Measurements from ENCODE around the gene WDR47. TPM values are rescaled to one million over a fixed set of nuclear protein-coding genes. Genes with fewer than 3 reads are reported as not detected.

WDR47 gene
- total RNA-seq, 1 experiment from 2014 or later = 3.6 TPM

- H3K4me1 ChIP-seq = no peaks in the 10 kb centered on the region
- no TSS peak for BruUV-seq (replicated peaks)
These were observed 78.7 kb downstream of the WDR47 start, which contains the start of gene CLCC1 for GRCh38 chr1:108963052-108963686. Gene CLCC1, minus strand, starts transcription at chr1:108963484. Its CDS starts 13,047 bp downstream, at chr1:108950437.

DNA sequence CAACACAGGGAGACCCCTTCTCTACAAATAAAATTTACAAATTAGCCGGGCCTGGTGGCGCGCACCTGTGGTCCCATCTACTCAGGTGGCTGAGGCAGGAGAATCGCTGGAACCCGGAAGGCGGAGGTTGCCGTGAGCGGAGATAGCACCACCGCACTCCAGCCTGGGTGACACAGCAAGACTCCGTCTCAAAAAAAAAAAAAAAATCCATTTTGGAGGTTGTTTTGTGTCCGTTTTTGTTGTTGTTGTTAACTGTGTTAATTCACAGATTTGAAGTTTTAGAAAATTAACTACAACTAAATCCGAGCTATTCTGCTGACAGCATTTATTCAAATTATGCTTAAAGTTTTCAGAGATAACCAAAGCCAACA is 79.2 kb downstream of the WDR47 start:
- BruUV-seq (replicated peaks) = TSS peak; percentile 52
- ChIA-PET CTCF (interaction anchor here (0.7 kb wide), 1 partner anchor 146 kb away, joined by 3 read pairs; no protein-coding TSS in a partner anchor), POLR2A (no interaction called here)
- TF ChIP-seq CTCF (IDR thresholded peaks at IDR 0.05; ENCODE audit: insufficient read depth in 1 of 2, low read depth in 1 of 2, low read length in 1 of 2, severe bottlenecking in 1 of 2, unreplicated experiment in 1 of 2) = no peak
- Mint-ChIP-seq H3K4me1 (ENCODE audit: low read depth, unreplicated experiment) (peaks cover 10% of the 10 kb centered on the region), H3K27me3 (ENCODE audit: insufficient read depth, unreplicated experiment) (no peaks in the 10 kb centered on the region), H3K4me3 (ENCODE audit: unreplicated experiment) (peak overlapping the region; percentile 76), H3K9me3 (ENCODE audit: unreplicated experiment) (no peaks in the 10 kb centered on the region), H3K27ac (ENCODE audit: unreplicated experiment) (peak overlapping the region; percentile 60), H3K36me3 (ENCODE audit: insufficient read depth, unreplicated experiment) (peaks cover 7% of the 10 kb centered on the region)
- Histone ChIP-seq H3K4me1 (no peaks in the 10 kb centered on the region), H3K9me3 (no peaks in the 10 kb centered on the region), H3K36me3 (ENCODE audit: control insufficient read depth, insufficient read depth, low read length) (no peaks in the 10 kb centered on the region), H3K4me3 (ENCODE audit: low read depth, low read length) (peak overlapping the region; percentile 68), H3K27me3 (replicated peaks; ENCODE audit: control insufficient read depth, insufficient read depth, low read length) (no peaks in the 10 kb centered on the region)
- DNase-seq = peak; percentile 42 to 47
- intact Hi-C loops (cut with micrococcal nuclease; ENCODE audit: unreplicated experiment) = no loop called here

More at GRCh38 chr1:108963052-108963686, 78.7 kb downstream of the WDR47 start, which contains the start of gene CLCC1:
- Mint-ChIP-seq H3K4me1 (ENCODE audit: low read depth, unreplicated experiment) (peaks cover 10% of the 10 kb centered on the region), H3K9me3 (ENCODE audit: unreplicated experiment) (no peaks in the 10 kb centered on the region), H3K4me3 (ENCODE audit: unreplicated experiment) (peak within 1 kb of the TSS; percentile 76), H3K27ac (ENCODE audit: unreplicated experiment) (peak within 1 kb of the TSS; percentile 79), H3K36me3 (ENCODE audit: insufficient read depth, unreplicated experiment) (peaks cover 7% of the 10 kb centered on the region), H3K27me3 (ENCODE audit: insufficient read depth, unreplicated experiment) (no peaks in the 10 kb centered on the region)
- CTCF ChIA-PET = interaction anchor here (0.7 kb wide), 2 partner anchors 79 to 146 kb away, joined by 3 read pairs; partner anchors contain the start of gene WDR47
- Histone ChIP-seq H3K36me3 (ENCODE audit: control insufficient read depth, insufficient read depth, low read length) (no peaks in the 10 kb centered on the region), H3K4me3 (ENCODE audit: low read depth, low read length) (peak within 1 kb of the TSS; percentile 68), H3K9me3 (no peaks in the 10 kb centered on the region), H3K27me3 (replicated peaks; ENCODE audit: control insufficient read depth, insufficient read depth, low read length) (no peaks in the 10 kb centered on the region)
- intact Hi-C loops (cut with micrococcal nuclease; ENCODE audit: unreplicated experiment) = no loop called here
- DNase-seq = peak; percentile 89
- POLR2A ChIA-PET = no interaction called here
- TF ChIP-seq CTCF (IDR thresholded peaks at IDR 0.05; ENCODE audit: insufficient read depth in 1 of 2, low read depth in 1 of 2, low read length in 1 of 2, severe bottlenecking in 1 of 2, unreplicated experiment in 1 of 2) = no peak

DNA sequence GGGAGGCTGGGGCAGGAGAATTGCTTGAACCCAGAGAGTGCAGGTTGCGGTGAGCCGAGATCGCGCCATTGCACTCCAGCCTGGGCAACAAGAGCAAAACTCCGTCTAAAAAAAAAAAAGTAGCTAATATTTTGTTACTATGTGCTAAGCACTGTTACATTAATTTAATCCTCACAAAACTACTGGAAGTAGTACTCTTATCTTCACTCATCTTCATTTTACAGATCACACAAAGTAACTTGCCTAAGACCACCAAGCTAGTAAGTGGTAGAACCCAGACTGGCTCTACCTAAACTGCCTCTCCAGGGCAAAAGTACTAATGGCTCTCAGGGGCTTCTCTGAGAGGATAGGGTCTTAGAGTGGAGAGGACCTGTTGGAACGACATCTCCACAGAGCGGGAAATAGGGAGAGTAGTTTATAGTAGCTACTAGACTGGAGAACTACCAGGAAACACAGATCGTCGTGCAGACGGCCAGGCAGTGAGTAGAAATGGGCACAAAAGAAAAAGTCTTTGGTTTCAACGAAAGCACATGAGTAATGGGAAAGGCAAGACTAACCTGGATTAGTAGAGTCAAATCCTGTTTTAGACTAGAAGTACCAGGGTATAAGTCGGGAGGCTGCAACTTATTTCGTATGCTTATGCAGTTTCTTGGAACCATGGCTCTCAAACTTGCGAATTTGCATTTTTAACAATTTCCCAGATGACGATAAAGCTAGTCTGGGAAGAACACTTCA is 80.0 kb downstream of the WDR47 start:
- Histone ChIP-seq H3K4me3 (ENCODE audit: low read depth, low read length) (peak overlapping the region; percentile 68), H3K4me1 (no peaks in the 10 kb centered on the region), H3K36me3 (ENCODE audit: control insufficient read depth, insufficient read depth, low read length) (no peaks in the 10 kb centered on the region), H3K27me3 (replicated peaks; ENCODE audit: control insufficient read depth, insufficient read depth, low read length) (no peaks in the 10 kb centered on the region), H3K9me3 (no peaks in the 10 kb centered on the region)
- intact Hi-C loops (cut with micrococcal nuclease; ENCODE audit: unreplicated experiment) = no loop called here
- H3K36me3 Mint-ChIP-seq (ENCODE audit: insufficient read depth, unreplicated experiment) = peaks cover 7% of the 10 kb centered on the region
- no peak for TF ChIP-seq CTCF (IDR thresholded peaks at IDR 0.05; ENCODE audit: insufficient read depth in 1 of 2, low read depth in 1 of 2, low read length in 1 of 2, severe bottlenecking in 1 of 2, unreplicated experiment in 1 of 2)
- H3K27me3 Mint-ChIP-seq (ENCODE audit: insufficient read depth, unreplicated experiment) = no peaks in the 10 kb centered on the region
- H3K4me3 Mint-ChIP-seq (ENCODE audit: unreplicated experiment) = peak overlapping the region; percentile 76
- CTCF ChIA-PET = no interaction called here
- peak overlapping the region; percentile 60 for H3K27ac Mint-ChIP-seq (ENCODE audit: unreplicated experiment)
- H3K4me1 Mint-ChIP-seq (ENCODE audit: low read depth, unreplicated experiment) = peaks cover 10% of the 10 kb centered on the region
- no TSS peak for BruUV-seq (replicated peaks)
- POLR2A ChIA-PET = no interaction called here
- no peaks in the 10 kb centered on the region for H3K9me3 Mint-ChIP-seq (ENCODE audit: unreplicated experiment)
- DNase-seq = no peak
